NB4 (cell line): ENCODE measurements around the gene FRS2.
A peak's percentile ranks its signal among the peaks of the same experiment; 100 is the strongest.

Experiments
- DNase-seq: peaks from one replicate; pipeline ENCODE4 v3.0.0; 2010; ENCODE audit warnings: low read depth
- H3K4me3 ChIP-seq: one replicate; pipeline ENCODE4 v1.5.1; 2011; ENCODE audit warnings: mild to moderate bottlenecking, low read depth, low read length, moderate library complexity
- MYC ChIP-seq: IDR thresholded peaks from 2 replicates; pipeline ENCODE4 v1.6.1; 2011; ENCODE audit warnings: low read depth, low read length
- POLR2A ChIP-seq: IDR thresholded peaks from 2 replicates; pipeline ENCODE4 v1.6.1; 2011; ENCODE audit warnings: mild to moderate bottlenecking; ENCODE audit not compliant: insufficient read length; ENCODE audit errors: extremely low read depth
- TF ChIP-seq, protein P1 (sequence below): IDR thresholded peaks from one replicate; pipeline ENCODE4 v1.5.1; 2012; ENCODE audit warnings: low read depth, low read length
- TF ChIP-seq, protein P2 (sequence below): IDR thresholded peaks from 2 replicates; pipeline ENCODE4 v1.6.1; 2011; ENCODE audit warnings: low read depth, low read length

FRS2 gene

GRCh38 chr12:69579029-69579428 is 108.8 kb downstream of the FRS2 start:
- TF ChIP-seq MYC (no peak), POLR2A (no peak)
- TF ChIP-seq, protein P1, sequence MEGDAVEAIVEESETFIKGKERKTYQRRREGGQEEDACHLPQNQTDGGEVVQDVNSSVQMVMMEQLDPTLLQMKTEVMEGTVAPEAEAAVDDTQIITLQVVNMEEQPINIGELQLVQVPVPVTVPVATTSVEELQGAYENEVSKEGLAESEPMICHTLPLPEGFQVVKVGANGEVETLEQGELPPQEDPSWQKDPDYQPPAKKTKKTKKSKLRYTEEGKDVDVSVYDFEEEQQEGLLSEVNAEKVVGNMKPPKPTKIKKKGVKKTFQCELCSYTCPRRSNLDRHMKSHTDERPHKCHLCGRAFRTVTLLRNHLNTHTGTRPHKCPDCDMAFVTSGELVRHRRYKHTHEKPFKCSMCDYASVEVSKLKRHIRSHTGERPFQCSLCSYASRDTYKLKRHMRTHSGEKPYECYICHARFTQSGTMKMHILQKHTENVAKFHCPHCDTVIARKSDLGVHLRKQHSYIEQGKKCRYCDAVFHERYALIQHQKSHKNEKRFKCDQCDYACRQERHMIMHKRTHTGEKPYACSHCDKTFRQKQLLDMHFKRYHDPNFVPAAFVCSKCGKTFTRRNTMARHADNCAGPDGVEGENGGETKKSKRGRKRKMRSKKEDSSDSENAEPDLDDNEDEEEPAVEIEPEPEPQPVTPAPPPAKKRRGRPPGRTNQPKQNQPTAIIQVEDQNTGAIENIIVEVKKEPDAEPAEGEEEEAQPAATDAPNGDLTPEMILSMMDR = no peak
- TF ChIP-seq, protein P2, sequence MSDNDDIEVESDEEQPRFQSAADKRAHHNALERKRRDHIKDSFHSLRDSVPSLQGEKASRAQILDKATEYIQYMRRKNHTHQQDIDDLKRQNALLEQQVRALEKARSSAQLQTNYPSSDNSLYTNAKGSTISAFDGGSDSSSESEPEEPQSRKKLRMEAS = no peak
- no peak overlapping the region for H3K4me3 ChIP-seq
- DNase-seq = no peak

DNA sequence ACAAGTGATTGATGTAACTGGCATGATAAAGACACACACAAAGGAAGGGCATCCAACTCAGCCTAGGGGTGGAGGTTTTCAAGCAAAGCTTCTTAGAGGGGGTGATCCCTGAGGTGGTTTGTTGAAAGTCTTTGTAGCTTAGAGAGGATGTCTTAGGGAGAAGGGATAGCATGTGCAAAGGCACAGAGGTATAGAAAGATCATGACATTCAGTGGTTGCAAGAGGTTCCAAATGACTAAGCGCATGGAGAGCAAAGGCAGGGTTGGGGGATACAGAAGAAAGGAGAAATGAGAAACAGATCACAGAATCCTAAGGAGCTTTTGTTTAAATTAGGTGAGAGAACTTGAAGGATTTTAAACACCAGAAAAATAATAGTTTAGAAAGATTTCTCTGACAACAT is 109.9 kb downstream of the FRS2 start:
- H3K4me3 ChIP-seq = no peak overlapping the region
- DNase-seq = no peak
- TF ChIP-seq POLR2A (no peak), MYC (no peak)
- TF ChIP-seq, protein P2 = no peak

- TF ChIP-seq, protein P2 = no peak
- TF ChIP-seq, protein P1 = peak; percentile 32
- DNase-seq = peak; percentile 60
- no peak overlapping the region for H3K4me3 ChIP-seq
Measured at GRCh38 chr12:69583203-69583602, 113.0 kb downstream of the FRS2 start.

DNA sequence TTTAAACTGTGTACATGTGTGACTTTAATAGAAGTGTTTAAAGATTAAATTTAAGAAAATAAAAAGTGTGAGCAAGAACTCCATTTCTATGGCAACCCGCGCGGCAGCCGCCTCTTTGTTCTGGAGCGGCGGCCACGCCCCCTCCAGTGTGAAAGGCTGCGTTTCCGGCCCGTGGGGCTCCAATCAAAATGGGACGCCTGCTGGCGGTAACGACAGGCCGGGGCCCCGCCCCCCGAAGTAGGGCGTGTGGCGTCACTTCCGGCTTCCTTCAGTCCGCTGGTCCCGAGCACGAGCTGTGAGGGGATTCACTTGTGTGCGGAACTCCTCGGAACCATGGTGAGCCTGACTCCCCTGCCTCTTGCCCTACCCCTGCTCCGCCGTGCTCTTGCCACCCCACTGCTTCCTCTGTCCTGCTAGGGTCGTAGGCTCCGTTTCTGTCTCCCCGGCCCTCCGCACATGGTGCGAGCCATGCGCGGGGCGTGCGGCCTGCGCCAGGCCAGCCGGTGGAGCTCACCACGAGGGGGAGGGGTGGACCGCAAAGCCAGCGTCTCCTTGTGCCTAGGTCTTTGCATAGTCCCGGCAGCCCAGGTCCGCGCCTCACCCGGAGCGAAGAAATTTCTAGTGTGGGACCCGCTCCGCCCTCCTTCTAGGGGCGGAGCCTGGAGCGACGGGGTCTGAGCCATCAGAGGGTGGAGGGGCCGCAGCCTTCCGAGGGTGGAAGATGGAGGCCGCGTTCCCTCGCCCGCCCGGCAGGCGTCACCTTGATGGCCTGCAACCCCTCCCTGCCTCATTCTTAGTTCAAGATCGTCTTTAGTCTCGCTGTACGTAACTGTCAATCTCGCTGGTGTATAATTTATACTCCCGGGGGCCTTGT is 115.2 kb downstream of the FRS2 start, which contains the start of gene CCT2:
CCT2 (plus strand) TSS at position 271 of the 874 bp plus-strand sequence; CDS start at position 334, 63 bp downstream.
- DNase-seq = peak; percentile 97
- peak within 1 kb of the TSS; percentile 85 for H3K4me3 ChIP-seq
- TF ChIP-seq, protein P2 = peak; percentile 81
- peak; percentile 98 for TF ChIP-seq POLR2A
- peak; percentile 90 for TF ChIP-seq MYC
- TF ChIP-seq, protein P1 = peak; percentile 30

DNA sequence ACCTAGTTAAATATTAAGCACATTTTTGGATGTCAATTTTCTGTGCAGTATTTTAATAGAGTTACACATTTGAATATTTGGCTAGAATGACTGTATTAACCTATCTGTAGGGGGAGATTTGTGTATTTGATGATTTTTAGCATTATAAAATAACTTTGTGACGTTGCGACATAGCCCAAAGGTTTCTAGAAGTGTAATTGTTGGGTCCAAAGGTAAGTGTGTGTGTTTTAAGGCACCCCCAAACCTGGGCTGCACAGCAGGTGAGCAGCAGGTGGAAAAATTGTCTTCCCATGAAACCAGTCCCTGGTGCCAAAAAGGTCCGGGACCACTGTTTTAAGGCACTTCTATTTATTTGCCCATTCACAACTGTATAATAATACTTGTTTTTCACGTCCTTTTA is 118.3 kb downstream of the FRS2 start:
- no peak for TF ChIP-seq POLR2A
- H3K4me3 ChIP-seq = no peak overlapping the region
- DNase-seq = no peak

DNA sequence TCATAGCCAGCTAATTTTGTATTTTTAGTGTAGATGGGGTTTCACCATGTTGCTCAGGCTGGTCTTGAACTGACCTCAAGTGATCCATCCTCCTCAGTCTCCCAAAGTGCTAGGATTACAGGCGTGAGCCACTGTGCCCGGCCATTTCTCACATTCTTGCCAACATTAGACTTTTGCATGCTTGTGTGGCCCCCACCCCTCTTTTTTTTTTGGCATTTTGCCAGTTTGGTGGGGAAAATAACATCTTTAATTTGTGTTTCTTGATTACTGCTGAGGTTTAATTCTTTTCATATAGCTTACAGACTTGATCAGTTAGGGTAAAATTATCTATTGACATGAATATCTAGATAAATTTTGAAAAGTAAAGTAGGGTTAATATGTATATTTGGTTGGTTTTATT is 118.9 kb downstream of the FRS2 start:
- DNase-seq = no peak

More for the DNA sequence above, 118.9 kb downstream of the FRS2 start:
- no peak overlapping the region for H3K4me3 ChIP-seq
- TF ChIP-seq, protein P2 = no peak
- no peak for TF ChIP-seq POLR2A
- no peak for TF ChIP-seq MYC
- TF ChIP-seq, protein P1 = no peak
